A204.1 (cell line): Measurements from ENCODE around the gene ZNF488.
"Not testable (repeated sequence)": the region's sequence is repeated elsewhere in the genome, so short reads cannot be mapped to it uniquely, and the experiment has no call there.

Experiments used
- FAIRE-seq: peaks from 2 replicates; lab custom pipeline; 2012; peaks lifted over from hg19 to GRCh38; lab: Jason Lieb, UNC

The ZNF488 gene

GRCh38 chr10:47384148-47384921 is at the start of gene ZNF488:
Gene ZNF488, minus strand, starts transcription at chr10:47384293. Its CDS starts 15,464 bp downstream, at chr10:47368829.
- no peak for FAIRE-seq

- no peak for FAIRE-seq
These were observed 41.8 kb upstream of the ZNF488 start for GRCh38 chr10:47425813-47426419.

- FAIRE-seq = no peak
These were observed 40.1 kb upstream of the ZNF488 start for GRCh38 chr10:47424231-47424630.

GRCh38 chr10:47423476-47423875 is 39.4 kb upstream of the ZNF488 start:
- FAIRE-seq = no peak

- no peak for FAIRE-seq
These were observed 37.2 kb upstream of the ZNF488 start for GRCh38 chr10:47421057-47421952.

GRCh38 chr10:47420305-47421056 is 36.4 kb upstream of the ZNF488 start:
- FAIRE-seq = no peak

- no peak for FAIRE-seq
These were observed 35.3 kb upstream of the ZNF488 start for GRCh38 chr10:47419421-47419820.

GRCh38 chr10:47418966-47419365 is 34.9 kb upstream of the ZNF488 start:
- FAIRE-seq = no peak

GRCh38 chr10:47418321-47418720 is 34.2 kb upstream of the ZNF488 start:
- no peak for FAIRE-seq

- FAIRE-seq = not testable (repeated sequence)
These were observed 32.5 kb upstream of the ZNF488 start for GRCh38 chr10:47416305-47417218.

GRCh38 chr10:47415520-47416304 is 31.6 kb upstream of the ZNF488 start:
- FAIRE-seq = no peak

GRCh38 chr10:47414752-47415519 is 30.8 kb upstream of the ZNF488 start:
- no peak for FAIRE-seq

GRCh38 chr10:47414227-47414592 is 30.1 kb upstream of the ZNF488 start:
- no peak for FAIRE-seq

GRCh38 chr10:47413531-47414226 is 29.6 kb upstream of the ZNF488 start:
- no peak for FAIRE-seq

- FAIRE-seq = no peak
These were observed 28.8 kb upstream of the ZNF488 start for GRCh38 chr10:47412869-47413268.

- no peak for FAIRE-seq
These were observed 28.2 kb upstream of the ZNF488 start for GRCh38 chr10:47412177-47412730.

GRCh38 chr10:47410862-47411261 is 26.8 kb upstream of the ZNF488 start:
- no peak for FAIRE-seq

- FAIRE-seq = no peak
These were observed 26.2 kb upstream of the ZNF488 start for GRCh38 chr10:47410271-47410670.

GRCh38 chr10:47409866-47410256 is 25.8 kb upstream of the ZNF488 start:
- FAIRE-seq = no peak
